AG09319 (cell line): Measurements from ENCODE around the gene FOXJ3.

Experiments
- DNase-seq: peaks from one replicate; pipeline ENCODE4 v3.0.0-alpha.2; 2010; ENCODE audit warnings: low read depth; ENCODE audit errors: extremely low read depth
- CTCF ChIP-seq: IDR thresholded peaks from 2 replicates; pipeline ENCODE4 v1.5.1; 2011; ENCODE audit warnings: low read depth, mild to moderate bottlenecking, inconsistent platforms, low read length, moderate library complexity

Gene FOXJ3

GRCh38 chr1:42192106-42192505 lies 142.9 kb downstream of the FOXJ3 start:
- TF ChIP-seq CTCF = no peak
- no peak for DNase-seq

GRCh38 chr1:42191319-42191718 lies 143.7 kb downstream of the FOXJ3 start:
- no peak for DNase-seq
- TF ChIP-seq CTCF = no peak

GRCh38 chr1:42189931-42190853 lies 144.8 kb downstream of the FOXJ3 start:
- DNase-seq = no peak
- no peak for TF ChIP-seq CTCF

- DNase-seq = no peak
- no peak for TF ChIP-seq CTCF
Observed at GRCh38 chr1:42186152-42186551, 148.9 kb downstream of the FOXJ3 start.

GRCh38 chr1:42184616-42185015 lies 150.4 kb downstream of the FOXJ3 start:
- DNase-seq = no peak
- no peak for TF ChIP-seq CTCF

GRCh38 chr1:42183957-42184268 lies 151.1 kb downstream of the FOXJ3 start:
- TF ChIP-seq CTCF = no peak
- DNase-seq = no peak

- no peak for TF ChIP-seq CTCF
- DNase-seq = no peak
Observed at GRCh38 chr1:42183210-42183956, 151.7 kb downstream of the FOXJ3 start.
